ACHN (cell line): ENCODE results near the gene MTG1.
A peak's percentile ranks its signal among the peaks of the same experiment; 100 is the strongest.
"Not testable (repeated sequence)": the region's sequence is repeated elsewhere in the genome, so short reads cannot be mapped to it uniquely, and the experiment has no call there.

Experiments
- DNase-seq: peaks from one replicate; pipeline ENCODE4 v3.0.0-alpha.2; 2015
- in situ Hi-C: cut with HindIII; loops from 2 replicates; pipeline ENCODE4 v1.10.0; 2017; ENCODE audit warnings: low sequenced_read_pairs, low pct_ligation_motif_present, low pct_unique_long_range_greater_than_20kb

Gene MTG1

GRCh38 chr10:133358162-133358924 is 35.6 kb upstream of the MTG1 start:
- DNase-seq: no peak
- in situ Hi-C loops: no loop called here

GRCh38 chr10:133358925-133359310 is 35.0 kb upstream of the MTG1 start:
- in situ Hi-C loops: no loop called here
- no peak for DNase-seq

GRCh38 chr10:133359554-133359971 is 34.4 kb upstream of the MTG1 start:
- in situ Hi-C loops: no loop called here
- DNase-seq: no peak

GRCh38 chr10:133359972-133360610 is 33.9 kb upstream of the MTG1 start:
- in situ Hi-C loops: no loop called here
- DNase-seq: no peak

- in situ Hi-C loops: no loop called here
- DNase-seq: no peak
Measured at GRCh38 chr10:133361227-133361626, 32.7 kb upstream of the MTG1 start.

- in situ Hi-C loops: no loop called here
- DNase-seq: no peak
Measured at GRCh38 chr10:133361773-133362441, 32.0 kb upstream of the MTG1 start.

GRCh38 chr10:133362846-133363245 is 31.1 kb upstream of the MTG1 start:
- in situ Hi-C loops: no loop called here
- no peak for DNase-seq

- in situ Hi-C loops: no loop called here
- DNase-seq: no peak
Measured at GRCh38 chr10:133364645-133365431, 29.1 kb upstream of the MTG1 start.

- in situ Hi-C loops: no loop called here
- no peak for DNase-seq
Measured at GRCh38 chr10:133365461-133366129, 28.4 kb upstream of the MTG1 start.

GRCh38 chr10:133366130-133366478 is 27.9 kb upstream of the MTG1 start:
- DNase-seq: no peak
- in situ Hi-C loops: no loop called here

- in situ Hi-C loops: no loop called here
- no peak for DNase-seq
Measured at GRCh38 chr10:133366751-133367150, 27.2 kb upstream of the MTG1 start.

GRCh38 chr10:133367461-133367860 is 26.5 kb upstream of the MTG1 start:
- DNase-seq, in situ Hi-C loops: not testable (repeated sequence)

- in situ Hi-C loops: no loop called here
- DNase-seq: no peak
Measured at GRCh38 chr10:133368153-133368552, 25.8 kb upstream of the MTG1 start.

- in situ Hi-C loops: no loop called here
- DNase-seq: no peak
Measured at GRCh38 chr10:133370030-133370786, 23.7 kb upstream of the MTG1 start.

- DNase-seq: no peak
- in situ Hi-C loops: no loop called here
Measured at GRCh38 chr10:133372507-133372906, 21.4 kb upstream of the MTG1 start.

- in situ Hi-C loops: no loop called here
- DNase-seq: peak; percentile 95
Measured at GRCh38 chr10:133373174-133374090, 20.5 kb upstream of the MTG1 start, which contains the start of gene ECHS1. TSS of gene ECHS1 (minus strand) at chr10:133373354. CDS start at chr10:133373333, 21 bp downstream.
